Activated naive CD8-positive, alpha-beta T cell treated with anti-CD3 and anti-CD28 coated beads, Interleukin-2, amount 10 ng/mL, durations not matched to agents 7 days and 5 days (primary cell): ENCODE data around the gene TP53TG5. TPM values are rescaled to one million over a fixed set of nuclear protein-coding genes. Genes with fewer than 3 reads are reported as not detected.
"Not testable (repeated sequence)": the region's sequence is repeated elsewhere in the genome, so short reads cannot be mapped to it uniquely, and the experiment has no call there.

Experiments used
- ATAC-seq: fragments of 150-1000 bp; cut with Tn5 transposase; one replicate; pipeline ENCODE4 v1.10.0; 2021; ENCODE audit warnings: low read depth, moderate library complexity
- POLR2A ChIA-PET: fragments of 350-600 bp; sonication (Branson Sonifier 250); formaldehyde crosslinking; loops from one replicate; lab custom pipeline; 2021; ENCODE audit warnings: antibody characterized with exemption; lab: Charles Lee
- DNase-seq: peaks from one replicate; pipeline ENCODE4 v3.0.0; 2021
- H3K27ac Mint-ChIP-seq: one replicate; pipeline ENCODE4 v1.8.0; 2022; ENCODE audit warnings: mild to moderate bottlenecking, mixed read lengths
- H3K27me3 Mint-ChIP-seq: one replicate; pipeline ENCODE4 v1.8.0; 2022; ENCODE audit warnings: mild to moderate bottlenecking, moderate library complexity, mixed read lengths
- H3K36me3 Mint-ChIP-seq: one replicate; pipeline ENCODE4 v1.8.0; 2021; ENCODE audit warnings: mild to moderate bottlenecking, mixed read lengths
- H3K4me1 Mint-ChIP-seq: one replicate; pipeline ENCODE4 v1.8.0; 2021; ENCODE audit warnings: mixed read lengths
- H3K4me3 Mint-ChIP-seq: one replicate; pipeline ENCODE4 v1.8.0; 2022; ENCODE audit warnings: mild to moderate bottlenecking, moderate library complexity, mixed read lengths
- H3K9me3 Mint-ChIP-seq: one replicate; pipeline ENCODE4 v1.8.0; 2021; ENCODE audit warnings: mixed read lengths
- total RNA-seq, 2 experiments: library from RNA; stranded (reverse); gene quantifications; one replicate each; pipeline ENCODE4 v1.2.3, GENCODE V29; 2021

TP53TG5 gene
- total RNA-seq, 2 experiments from 2014 or later, result not detected

- POLR2A ChIA-PET, result no interaction called here
- Mint-ChIP-seq H3K27ac (peak overlapping the region; percentile 80), H3K4me3 (peak overlapping the region; percentile 57), H3K4me1 (peaks cover 48% of the 10 kb centered on the region), H3K9me3 (no peaks in the 10 kb centered on the region), H3K36me3 (no peaks in the 10 kb centered on the region), H3K27me3 (no peaks in the 10 kb centered on the region)
- ATAC-seq (peak; percentile 70), DNase-seq (no peak)
These were observed 22.7 kb downstream of the TP53TG5 start for GRCh38 chr20:45355209-45356084.

GRCh38 chr20:45354423-45355208 is 23.5 kb downstream of the TP53TG5 start:
- Mint-ChIP-seq H3K27ac (no peak overlapping the region), H3K4me3 (no peak overlapping the region), H3K27me3 (no peaks in the 10 kb centered on the region), H3K9me3 (no peaks in the 10 kb centered on the region), H3K36me3 (no peaks in the 10 kb centered on the region), H3K4me1 (peaks cover 48% of the 10 kb centered on the region)
- DNase-seq (no peak), ATAC-seq (no peak)
- POLR2A ChIA-PET, result no interaction called here

- no peak overlapping the region for H3K4me3 Mint-ChIP-seq
- H3K27ac Mint-ChIP-seq, result no peak overlapping the region
These were observed 24.4 kb downstream of the TP53TG5 start for GRCh38 chr20:45353746-45354145.

GRCh38 chr20:45352729-45353128 is 25.4 kb downstream of the TP53TG5 start:
- no peak for ATAC-seq
- H3K27ac Mint-ChIP-seq, result no peak overlapping the region
- H3K9me3 Mint-ChIP-seq, result no peaks in the 10 kb centered on the region
- no peak for DNase-seq
- no peak overlapping the region for H3K4me3 Mint-ChIP-seq
- H3K27me3 Mint-ChIP-seq, result no peaks in the 10 kb centered on the region
- H3K4me1 Mint-ChIP-seq, result peaks cover 39% of the 10 kb centered on the region
- no peaks in the 10 kb centered on the region for H3K36me3 Mint-ChIP-seq
- POLR2A ChIA-PET, result interaction anchor here (1.2 kb wide), 1 partner anchor 10 kb away, joined by 3 read pairs; the partner anchor contains the start of gene SYS1

More at GRCh38 chr20:45353746-45354145, 24.4 kb downstream of the TP53TG5 start:
- Mint-ChIP-seq H3K4me1 (peaks cover 47% of the 10 kb centered on the region), H3K9me3 (no peaks in the 10 kb centered on the region), H3K36me3 (no peaks in the 10 kb centered on the region), H3K27me3 (no peaks in the 10 kb centered on the region)
- DNase-seq (no peak), ATAC-seq (no peak)
- POLR2A ChIA-PET, result interaction anchor here (1.2 kb wide), 1 partner anchor 9 kb away, joined by 3 read pairs; the partner anchor contains the start of gene SYS1

- H3K27me3 Mint-ChIP-seq, DNase-seq, H3K36me3 Mint-ChIP-seq, POLR2A ChIA-PET, H3K4me3 Mint-ChIP-seq, ATAC-seq, H3K27ac Mint-ChIP-seq, H3K9me3 Mint-ChIP-seq: not testable (repeated sequence)
- peaks cover 41% of the 10 kb centered on the region for H3K4me1 Mint-ChIP-seq
These were observed 27.3 kb downstream of the TP53TG5 start for GRCh38 chr20:45350795-45351194.

GRCh38 chr20:45350217-45350616 is 27.9 kb downstream of the TP53TG5 start:
- no peak for DNase-seq
- peaks cover 39% of the 10 kb centered on the region for H3K4me1 Mint-ChIP-seq
- peaks cover 1% of the 10 kb centered on the region for H3K27me3 Mint-ChIP-seq
- H3K9me3 Mint-ChIP-seq, result no peaks in the 10 kb centered on the region
- H3K4me3 Mint-ChIP-seq, result no peak overlapping the region
- H3K27ac Mint-ChIP-seq, result no peak overlapping the region
- POLR2A ChIA-PET, result no interaction called here
- no peak for ATAC-seq
- H3K36me3 Mint-ChIP-seq, result no peaks in the 10 kb centered on the region

GRCh38 chr20:45347936-45348778 is 30.0 kb downstream of the TP53TG5 start, which contains the start of gene SDC4:
Gene SDC4 (minus strand): TSS chr20:45348424. CDS start chr20:45348384, 40 bp downstream.
- no peaks in the 10 kb centered on the region for H3K36me3 Mint-ChIP-seq
- peak within 1 kb of the TSS; percentile 64 for H3K27ac Mint-ChIP-seq
- DNase-seq (peak; percentile 67), ATAC-seq (peak; percentile 78)
- POLR2A ChIA-PET, result interaction anchor here (1.0 to 3.2 kb wide), 6 partner anchors 9 to 89 kb away, joined by 3 to 14 read pairs (median 4); partner anchors contain the start of gene SYS1
- H3K4me3 Mint-ChIP-seq, result peak within 1 kb of the TSS; percentile 81
- peaks cover 22% of the 10 kb centered on the region for H3K4me1 Mint-ChIP-seq
- H3K9me3 Mint-ChIP-seq, result no peaks in the 10 kb centered on the region
- H3K27me3 Mint-ChIP-seq, result peaks cover 1% of the 10 kb centered on the region

- Mint-ChIP-seq H3K4me1 (peaks cover 21% of the 10 kb centered on the region), H3K36me3 (no peaks in the 10 kb centered on the region), H3K9me3 (no peaks in the 10 kb centered on the region), H3K27me3 (peaks cover 1% of the 10 kb centered on the region), H3K4me3 (peak overlapping the region; percentile 81), H3K27ac (peak overlapping the region; percentile 54)
- DNase-seq, result no peak
- ATAC-seq, result no peak
- POLR2A ChIA-PET, result interaction anchor here (1.0 to 3.2 kb wide), 4 partner anchors 15 to 89 kb away, joined by 4 to 14 read pairs (median 4); partner anchors contain the start of gene SYS1
These were observed 30.7 kb downstream of the TP53TG5 start for GRCh38 chr20:45347297-45347935.

- DNase-seq, result no peak
- H3K9me3 Mint-ChIP-seq, result no peaks in the 10 kb centered on the region
- H3K36me3 Mint-ChIP-seq, result no peaks in the 10 kb centered on the region
- POLR2A ChIA-PET, result interaction anchor here (3.2 kb wide), 1 partner anchor 16 kb away, joined by 14 read pairs; the partner anchor contains the start of gene SYS1
- peaks cover 21% of the 10 kb centered on the region for H3K4me1 Mint-ChIP-seq
- no peak for ATAC-seq
- peak overlapping the region; percentile 81 for H3K4me3 Mint-ChIP-seq
- H3K27ac Mint-ChIP-seq, result no peak overlapping the region
- H3K27me3 Mint-ChIP-seq, result peaks cover 1% of the 10 kb centered on the region
These were observed 31.3 kb downstream of the TP53TG5 start for GRCh38 chr20:45346851-45347250.

GRCh38 chr20:45346291-45346718 is 31.8 kb downstream of the TP53TG5 start:
- Mint-ChIP-seq H3K4me3 (peak overlapping the region; percentile 18), H3K4me1 (peaks cover 21% of the 10 kb centered on the region), H3K9me3 (no peaks in the 10 kb centered on the region), H3K36me3 (no peaks in the 10 kb centered on the region), H3K27ac (no peak overlapping the region), H3K27me3 (peaks cover 1% of the 10 kb centered on the region)
- ATAC-seq (no peak), DNase-seq (no peak)
- POLR2A ChIA-PET, result interaction anchor here (3.2 kb wide), 1 partner anchor 16 kb away, joined by 14 read pairs; the partner anchor contains the start of gene SYS1

GRCh38 chr20:45345104-45345936 is 32.8 kb downstream of the TP53TG5 start:
- H3K4me3 Mint-ChIP-seq, result no peak overlapping the region
- DNase-seq, result no peak
- POLR2A ChIA-PET, result no interaction called here
- ATAC-seq, result no peak
- no peaks in the 10 kb centered on the region for H3K36me3 Mint-ChIP-seq
- peaks cover 21% of the 10 kb centered on the region for H3K4me1 Mint-ChIP-seq
- H3K27ac Mint-ChIP-seq, result no peak overlapping the region
- no peaks in the 10 kb centered on the region for H3K9me3 Mint-ChIP-seq
- peaks cover 1% of the 10 kb centered on the region for H3K27me3 Mint-ChIP-seq
